GM19463 (cell line): ENCODE data around the gene C5orf34.
"Not testable (repeated sequence)": the region's sequence is repeated elsewhere in the genome, so short reads cannot be mapped to it uniquely, and the experiment has no call there.

Source experiments
- ATAC-seq: cut with Tn5 transposase; IDR thresholded peaks from one replicate; pipeline ENCODE4 v1.9.1; 2021; ENCODE audit warnings: mild to moderate bottlenecking, moderate library complexity; ENCODE audit not compliant: unreplicated experiment

The C5orf34 gene

GRCh38 chr5:43520615-43521014 is 5.7 kb upstream of the C5orf34 start:
- ATAC-seq: no peak

GRCh38 chr5:43515678-43516048 is 715 bp upstream of the C5orf34 start:
- ATAC-seq: no peak

GRCh38 chr5:43514471-43514815 is 505 bp downstream of the C5orf34 start:
- peak; percentile 19 for ATAC-seq

- no peak for ATAC-seq
Observed at GRCh38 chr5:43514025-43514424, 923 bp downstream of the C5orf34 start.

- ATAC-seq: not testable (repeated sequence)
Observed at GRCh38 chr5:43511062-43511461, 3.9 kb downstream of the C5orf34 start.

- no peak for ATAC-seq
Observed at GRCh38 chr5:43498581-43498980, 16.4 kb downstream of the C5orf34 start.

- ATAC-seq: no peak
Observed at GRCh38 chr5:43497311-43498104, 17.4 kb downstream of the C5orf34 start.

- ATAC-seq: no peak
Observed at GRCh38 chr5:43491326-43491725, 23.6 kb downstream of the C5orf34 start.

- ATAC-seq: no peak
Observed at GRCh38 chr5:43486353-43486752, 28.6 kb downstream of the C5orf34 start.

GRCh38 chr5:43485406-43485805 is 29.5 kb downstream of the C5orf34 start:
- no peak for ATAC-seq

- peak; percentile 59 for ATAC-seq
Observed at GRCh38 chr5:43484106-43484849, 30.7 kb downstream of the C5orf34 start.

- ATAC-seq: peak; percentile 92
Observed at GRCh38 chr5:43483298-43484105, 31.4 kb downstream of the C5orf34 start, which contains the start of gene TMEM267. Gene TMEM267, minus strand, starts transcription at chr5:43483865. Its CDS starts 29,896 bp downstream, at chr5:43453969.

- no peak for ATAC-seq
Observed at GRCh38 chr5:43482490-43483297, 32.3 kb downstream of the C5orf34 start.

GRCh38 chr5:43469671-43470391 is 45.1 kb downstream of the C5orf34 start:
- no peak for ATAC-seq

- no peak for ATAC-seq
Observed at GRCh38 chr5:43467100-43467499, 47.8 kb downstream of the C5orf34 start.

GRCh38 chr5:43465455-43465854 is 49.5 kb downstream of the C5orf34 start:
- ATAC-seq: not testable (repeated sequence)

- no peak for ATAC-seq
Observed at GRCh38 chr5:43461066-43461465, 53.9 kb downstream of the C5orf34 start.

GRCh38 chr5:43456556-43456955 is 58.4 kb downstream of the C5orf34 start:
- ATAC-seq: no peak

GRCh38 chr5:43441575-43441974 is 73.4 kb downstream of the C5orf34 start:
- ATAC-seq: not testable (repeated sequence)
